CD4-positive, alpha-beta T cell treated with Interleukin-15 for 1 hour (primary cell): Measurements from ENCODE around the gene ARMC7.
"Not testable (repeated sequence)": the region's sequence is repeated elsewhere in the genome, so short reads cannot be mapped to it uniquely, and the experiment has no call there.

Experiments
- DNase-seq: peaks from one replicate; pipeline ENCODE4 v3.0.0-alpha.2; 2020

The ARMC7 gene

GRCh38 chr17:75155191-75155601, 45.4 kb downstream of the ARMC7 start:
- no peak for DNase-seq

- not testable (repeated sequence) for DNase-seq
Measured at GRCh38 chr17:75158480-75158879, 48.7 kb downstream of the ARMC7 start.

- no peak for DNase-seq
Measured at GRCh38 chr17:75159196-75160031, 49.6 kb downstream of the ARMC7 start.

- no peak for DNase-seq
Measured at GRCh38 chr17:75160211-75160610, 50.4 kb downstream of the ARMC7 start.

- no peak for DNase-seq
Measured at GRCh38 chr17:75163074-75163473, 53.3 kb downstream of the ARMC7 start.

- not testable (repeated sequence) for DNase-seq
Measured at GRCh38 chr17:75164606-75165005, 54.8 kb downstream of the ARMC7 start.

GRCh38 chr17:75168998-75169397, 59.2 kb downstream of the ARMC7 start:
- DNase-seq = no peak

GRCh38 chr17:75173526-75173925, 63.8 kb downstream of the ARMC7 start:
- DNase-seq = no peak

- DNase-seq = no peak
Measured at GRCh38 chr17:75174996-75175395, 65.2 kb downstream of the ARMC7 start.

- no peak for DNase-seq
Measured at GRCh38 chr17:75176625-75177024, 66.9 kb downstream of the ARMC7 start.

GRCh38 chr17:75178453-75178852, 68.7 kb downstream of the ARMC7 start:
- no peak for DNase-seq
